ENCODE data around the gene SLCO4C1.

The SLCO4C1 gene

GRCh38 chr5:102271759-102272158 is 24.3 kb downstream of the SLCO4C1 start:
- Histone ChIP-seq H3K4me3 (ENCODE audit: insufficient read depth, low read length, poor library complexity, severe bottlenecking) (no peak overlapping the region), H3K27me3 (ENCODE audit: low read length) (no peaks in the 10 kb centered on the region), H2AFZ (ENCODE audit: low read depth, low read length, severe bottlenecking) (no peak overlapping the region), H3K4me2 (ENCODE audit: low read depth, low read length, poor library complexity, severe bottlenecking) (no peak overlapping the region), H3K27ac (ENCODE audit: low read depth, low read length) (no peak overlapping the region), H3K9me3 (ENCODE audit: insufficient read depth, low read length) (no peaks in the 10 kb centered on the region), H3K36me3 (ENCODE audit: low read length) (no peaks in the 10 kb centered on the region), H3F3A (ENCODE audit: insufficient read depth) (no peaks in the 10 kb centered on the region), H4K20me1 (ENCODE audit: low read depth, low read length) (no peaks in the 10 kb centered on the region), H3K9ac (ENCODE audit: low read length) (no peak overlapping the region), H3K9me2 (replicated peaks; ENCODE audit: insufficient read depth, low read length) (no peaks in the 10 kb centered on the region), H3K79me2 (ENCODE audit: insufficient read depth, low read length) (no peaks in the 10 kb centered on the region)
- TF ChIP-seq CTCF (IDR thresholded peaks at IDR 0.05; ENCODE audit: insufficient read depth, low read length, poor library complexity, severe bottlenecking) (no peak), EZH2phosphoT487 (conservative IDR thresholded peaks at IDR 0.05; ENCODE audit: low read length) (no peak)

GRCh38 chr5:102270036-102270435 is 26.0 kb downstream of the SLCO4C1 start:
- no peak overlapping the region for H3K9ac ChIP-seq (ENCODE audit: low read length)
- H3K27ac ChIP-seq (ENCODE audit: low read depth, low read length) = no peak overlapping the region
- H3K36me3 ChIP-seq (ENCODE audit: low read length) = no peaks in the 10 kb centered on the region
- H3F3A ChIP-seq (ENCODE audit: insufficient read depth) = no peaks in the 10 kb centered on the region
- no peak overlapping the region for H3K4me3 ChIP-seq (ENCODE audit: insufficient read depth, low read length, poor library complexity, severe bottlenecking)
- TF ChIP-seq EZH2phosphoT487 (conservative IDR thresholded peaks at IDR 0.05; ENCODE audit: low read length) = no peak
- TF ChIP-seq CTCF (IDR thresholded peaks at IDR 0.05; ENCODE audit: insufficient read depth, low read length, poor library complexity, severe bottlenecking) = no peak
- no peaks in the 10 kb centered on the region for H3K27me3 ChIP-seq (ENCODE audit: low read length)
- no peaks in the 10 kb centered on the region for H3K9me2 ChIP-seq (replicated peaks; ENCODE audit: insufficient read depth, low read length)
- no peaks in the 10 kb centered on the region for H3K79me2 ChIP-seq (ENCODE audit: insufficient read depth, low read length)
- H3K4me2 ChIP-seq (ENCODE audit: low read depth, low read length, poor library complexity, severe bottlenecking) = no peak overlapping the region
- H3K9me3 ChIP-seq (ENCODE audit: insufficient read depth, low read length) = no peaks in the 10 kb centered on the region
- H2AFZ ChIP-seq (ENCODE audit: low read depth, low read length, severe bottlenecking) = no peak overlapping the region
- H4K20me1 ChIP-seq (ENCODE audit: low read depth, low read length) = no peaks in the 10 kb centered on the region

- Histone ChIP-seq H4K20me1 (ENCODE audit: low read depth, low read length) (no peaks in the 10 kb centered on the region), H2AFZ (ENCODE audit: low read depth, low read length, severe bottlenecking) (no peak overlapping the region), H3K9ac (ENCODE audit: low read length) (no peak overlapping the region), H3K79me2 (ENCODE audit: insufficient read depth, low read length) (no peaks in the 10 kb centered on the region), H3K9me3 (ENCODE audit: insufficient read depth, low read length) (no peaks in the 10 kb centered on the region), H3K9me2 (replicated peaks; ENCODE audit: insufficient read depth, low read length) (no peaks in the 10 kb centered on the region), H3K36me3 (ENCODE audit: low read length) (no peaks in the 10 kb centered on the region), H3K4me3 (ENCODE audit: insufficient read depth, low read length, poor library complexity, severe bottlenecking) (no peak overlapping the region), H3K4me2 (ENCODE audit: low read depth, low read length, poor library complexity, severe bottlenecking) (no peak overlapping the region), H3K27me3 (ENCODE audit: low read length) (no peaks in the 10 kb centered on the region), H3K27ac (ENCODE audit: low read depth, low read length) (no peak overlapping the region), H3F3A (ENCODE audit: insufficient read depth) (no peaks in the 10 kb centered on the region)
- TF ChIP-seq CTCF (IDR thresholded peaks at IDR 0.05; ENCODE audit: insufficient read depth, low read length, poor library complexity, severe bottlenecking) = no peak
- no peak for TF ChIP-seq EZH2phosphoT487 (conservative IDR thresholded peaks at IDR 0.05; ENCODE audit: low read length)
Observed at GRCh38 chr5:102262688-102263087, 33.4 kb downstream of the SLCO4C1 start.

Measured in SU-DHL-6 (cell line).